AG04450 (cell line): ENCODE results near the gene DNAJC5. TPM values are rescaled to one million over a fixed set of nuclear protein-coding genes. Genes with fewer than 3 reads are reported as not detected.
"Not testable (repeated sequence)": the region's sequence is repeated elsewhere in the genome, so short reads cannot be mapped to it uniquely, and the experiment has no call there.

Experiments used
- CTCF ChIA-PET: fragments of 300-600, 350-600 bp; formaldehyde crosslinking; extraction: SDS; loops from one replicate; lab custom pipeline; 2022; ENCODE audit warnings: antibody characterized with exemption, inconsistent platforms; lab: Charles Lee
- POLR2A ChIA-PET: fragments of 350-600 bp; formaldehyde crosslinking; extraction: SDS; loops from one replicate; lab custom pipeline; 2021; ENCODE audit warnings: antibody characterized with exemption, inconsistent platforms; lab: Yijun Ruan, JAX
- DNase-seq: peaks from one replicate; pipeline ENCODE4 v3.0.0-alpha.2; 2011; ENCODE audit warnings: low read depth, low spot score
- H3K27ac ChIP-seq: one replicate; pipeline ENCODE4 v1.5.1; 2012; ENCODE audit warnings: low read depth, low read length, control low read depth
- H3K27me3 ChIP-seq: one replicate; pipeline ENCODE4 v1.6.0; 2012; ENCODE audit warnings: low read length; ENCODE audit not compliant: control insufficient read depth, insufficient read depth
- H3K4me3 ChIP-seq: 2 replicates; pipeline ENCODE4 v1.5.1; 2011; ENCODE audit warnings: mild to moderate bottlenecking, low read depth, low read length, control low read depth
- H3K9me3 ChIP-seq: 2 replicates; pipeline ENCODE4 v1.5.1; 2012; ENCODE audit warnings: low read length; ENCODE audit not compliant: control insufficient read depth, insufficient read depth
- CTCF ChIP-seq: IDR thresholded peaks from 2 replicates; pipeline ENCODE4 v1.5.1; 2011; ENCODE audit warnings: low read depth, low read length, control low read depth, inconsistent platforms
- polyA plus RNA-seq: library from polyadenylated mRNA; depleted of rRNA; stranded (reverse); fragments of >200 nt; gene quantifications from 2 replicates; pipeline ENCODE4 v1.2.3, GENCODE V29; 2011

DNAJC5 gene
- polyA plus RNA-seq, 1 experiment: 36.7 TPM

GRCh38 chr20:63915471-63915870 lies 20.5 kb downstream of the DNAJC5 start:
- Histone ChIP-seq H3K27me3 (no peaks in the 10 kb centered on the region), H3K27ac (no peak overlapping the region), H3K9me3 (peaks cover 9% of the 10 kb centered on the region; the same call in 1 of the 2 replicates), H3K4me3 (no peak overlapping the region)
- no peak for DNase-seq
- no peak for TF ChIP-seq CTCF
- CTCF ChIA-PET: interaction anchor here (1.2 kb wide), 1 partner anchor 140 kb away, joined by 3 read pairs; no protein-coding TSS in a partner anchor
- POLR2A ChIA-PET: no interaction called here

DNA sequence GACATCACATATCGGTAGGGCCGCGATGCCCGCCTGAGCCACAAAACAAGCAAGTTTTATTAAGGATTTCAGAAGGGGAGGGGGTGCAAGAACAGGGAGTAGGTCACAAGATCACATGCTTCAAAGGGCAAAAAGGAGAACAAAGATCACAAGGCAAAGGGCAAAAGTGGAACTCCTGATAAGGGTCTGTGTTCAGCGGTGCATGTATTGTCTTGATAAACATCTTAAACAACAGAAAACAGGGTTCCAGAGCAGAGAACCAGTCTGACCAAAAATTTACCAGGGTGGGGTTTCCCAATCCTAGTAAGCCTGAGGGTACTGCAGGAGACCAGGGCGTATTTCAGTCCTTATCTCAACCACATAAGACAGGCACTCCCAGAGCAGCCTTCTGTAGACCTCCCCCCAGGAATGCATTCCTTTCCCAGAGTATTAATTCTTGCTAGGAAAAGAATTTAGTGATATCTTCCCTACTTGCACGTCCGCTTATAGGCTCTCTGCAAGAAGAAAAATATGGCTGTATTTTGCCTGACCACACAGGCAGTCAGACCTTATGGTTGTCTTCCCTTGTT lies 21.5 kb downstream of the DNAJC5 start:
- CTCF ChIA-PET: interaction anchor here (1.2 kb wide), 1 partner anchor 141 kb away, joined by 3 read pairs; no protein-coding TSS in a partner anchor
- POLR2A ChIA-PET, DNase-seq: not testable (repeated sequence)

DNA sequence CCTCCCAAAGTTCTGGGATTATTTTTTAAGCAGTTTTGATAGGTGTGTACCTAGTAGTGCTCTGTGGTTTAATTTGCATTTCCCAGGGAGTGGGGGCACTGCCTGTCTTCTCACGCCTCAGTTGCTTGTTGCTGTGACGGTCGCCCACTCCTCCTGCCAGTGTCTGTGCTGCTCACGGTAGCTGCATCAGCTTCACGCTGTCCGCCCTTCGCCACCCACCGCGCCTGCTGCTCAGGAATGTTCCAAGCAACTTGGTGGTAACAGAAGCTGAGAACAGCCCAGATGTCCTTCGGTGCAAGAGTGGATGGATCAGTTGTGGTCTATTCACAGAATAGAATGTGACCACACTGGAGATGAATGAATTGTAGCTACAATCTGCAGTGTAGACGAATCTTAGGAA lies 22.9 kb downstream of the DNAJC5 start:
- no peak for TF ChIP-seq CTCF
- no peak overlapping the region for H3K27ac ChIP-seq
- ChIA-PET CTCF (no interaction called here), POLR2A (no interaction called here)
- H3K27me3 ChIP-seq: no peaks in the 10 kb centered on the region
- no peak for DNase-seq
- H3K4me3 ChIP-seq: no peak overlapping the region
- peaks cover 9% of the 10 kb centered on the region; the same call in 1 of the 2 replicates for H3K9me3 ChIP-seq

More for the DNA sequence above, 21.5 kb downstream of the DNAJC5 start:
- not testable (repeated sequence) for H3K27me3 ChIP-seq, H3K4me3 ChIP-seq, H3K9me3 ChIP-seq, H3K27ac ChIP-seq

DNA sequence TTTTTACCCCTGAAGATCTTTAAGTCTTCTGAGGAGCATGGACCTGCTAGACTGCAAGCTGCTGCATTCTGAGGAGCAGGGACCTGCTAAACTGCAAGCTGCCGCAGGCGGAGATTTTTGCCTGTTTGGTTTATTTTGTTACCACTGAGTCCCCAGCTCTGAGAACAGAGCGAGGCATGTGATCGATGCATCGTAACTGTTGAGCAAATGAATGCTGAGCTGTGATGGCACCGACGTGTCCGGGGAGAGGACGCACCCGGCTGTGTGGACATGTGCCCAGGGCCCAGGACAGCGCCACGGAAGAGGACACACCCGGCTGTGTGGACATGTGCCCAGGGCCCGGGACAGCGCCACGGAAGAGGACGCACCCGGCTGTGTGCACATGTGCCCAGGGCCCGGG lies 24.2 kb downstream of the DNAJC5 start:
- CTCF ChIA-PET: no interaction called here
- Histone ChIP-seq H3K27me3 (no peaks in the 10 kb centered on the region), H3K9me3 (peaks cover 6% of the 10 kb centered on the region; the same call in 1 of the 2 replicates), H3K27ac (no peak overlapping the region), H3K4me3 (no peak overlapping the region)
- no peak for TF ChIP-seq CTCF
- POLR2A ChIA-PET: no interaction called here
- no peak for DNase-seq

GRCh38 chr20:63920226-63920625 lies 25.3 kb downstream of the DNAJC5 start:
- H3K27ac ChIP-seq: no peak overlapping the region
- CTCF ChIA-PET: no interaction called here
- no peak for TF ChIP-seq CTCF
- H3K27me3 ChIP-seq: no peaks in the 10 kb centered on the region
- peaks cover 6% of the 10 kb centered on the region; the same call in 1 of the 2 replicates for H3K9me3 ChIP-seq
- no peak for DNase-seq
- no peak overlapping the region for H3K4me3 ChIP-seq
- POLR2A ChIA-PET: no interaction called here
